RWPE2 (cell line): ENCODE results near the gene CADM3.

ENCODE experiments used
- ATAC-seq: fragments of 200-7000 bp; cut with Tn5 transposase; 3 replicates; pipeline ENCODE4 v1.9.1; 2021; ENCODE audit warnings: low read depth
- DNase-seq: peaks from one replicate; pipeline ENCODE4 v3.0.0-alpha.2; 2020; ENCODE audit warnings: low spot score
- H3K27ac ChIP-seq: fragments of 450-650 bp; 2 replicates; pipeline ENCODE4 v1.5.1; 2017; ENCODE audit warnings: mild to moderate bottlenecking; ENCODE audit not compliant: poor library complexity, severe bottlenecking
- H3K27me3 ChIP-seq: fragments of 250-450 bp; sonication (Bioruptor Pico); 2 replicates; pipeline ENCODE4 v1.5.1; 2021; ENCODE audit warnings: mild to moderate bottlenecking, moderate library complexity; ENCODE audit not compliant: insufficient read depth, poor library complexity, severe bottlenecking
- H3K36me3 ChIP-seq: fragments of 250-450 bp; sonication (Bioruptor Pico); 2 replicates; pipeline ENCODE4 v1.5.1; 2020; ENCODE audit warnings: low read depth, mild to moderate bottlenecking, moderate library complexity
- H3K4me1 ChIP-seq: fragments of 250-450 bp; sonication (Bioruptor Pico); 2 replicates; pipeline ENCODE4 v1.5.1; 2021; ENCODE audit warnings: mild to moderate bottlenecking, moderate library complexity; ENCODE audit not compliant: insufficient read depth, poor library complexity, severe bottlenecking
- H3K4me3 ChIP-seq: fragments of 250-450 bp; sonication (Bioruptor Pico); 2 replicates; pipeline ENCODE4 v1.5.1; 2021; ENCODE audit warnings: mild to moderate bottlenecking, moderate library complexity; ENCODE audit not compliant: severe bottlenecking
- H3K9me3 ChIP-seq: fragments of 250-450 bp; sonication (Bioruptor Pico); 2 replicates; pipeline ENCODE4 v1.5.1; 2021; ENCODE audit warnings: mild to moderate bottlenecking, moderate library complexity; ENCODE audit not compliant: severe bottlenecking
- CTCF ChIP-seq: fragments of 450-650 bp; IDR thresholded peaks from one replicate; pipeline ENCODE4 v1.5.1; 2017; ENCODE audit warnings: mild to moderate bottlenecking, moderate library complexity; ENCODE audit not compliant: poor library complexity, severe bottlenecking

CADM3 gene

GRCh38 chr1:159208175-159208825 lies 36.9 kb downstream of the CADM3 start:
- peaks cover 4% of the 10 kb centered on the region for H3K27me3 ChIP-seq
- H3K4me3 ChIP-seq: no peak overlapping the region
- no peaks in the 10 kb centered on the region for H3K36me3 ChIP-seq
- TF ChIP-seq CTCF: no peak
- DNase-seq (no peak), ATAC-seq (no peak)
- no peaks in the 10 kb centered on the region for H3K9me3 ChIP-seq
- H3K4me1 ChIP-seq: no peaks in the 10 kb centered on the region
- no peak overlapping the region for H3K27ac ChIP-seq

GRCh38 chr1:159209061-159209460 lies 37.6 kb downstream of the CADM3 start:
- H3K4me3 ChIP-seq: no peak overlapping the region
- peaks cover 4% of the 10 kb centered on the region for H3K27me3 ChIP-seq
- H3K4me1 ChIP-seq: no peaks in the 10 kb centered on the region
- TF ChIP-seq CTCF: no peak
- ATAC-seq: no peak
- H3K9me3 ChIP-seq: no peaks in the 10 kb centered on the region
- no peak for DNase-seq
- no peak overlapping the region for H3K27ac ChIP-seq
- no peaks in the 10 kb centered on the region for H3K36me3 ChIP-seq

GRCh38 chr1:159211331-159212136 lies 40.1 kb downstream of the CADM3 start:
- H3K4me1 ChIP-seq: no peaks in the 10 kb centered on the region
- H3K27me3 ChIP-seq: peaks cover 4% of the 10 kb centered on the region
- H3K4me3 ChIP-seq: no peak overlapping the region
- peak; percentile 90 for TF ChIP-seq CTCF
- H3K27ac ChIP-seq: no peak overlapping the region
- no peaks in the 10 kb centered on the region for H3K9me3 ChIP-seq
- DNase-seq: no peak
- peak; percentile 35; the same call in 1 of the 3 replicates for ATAC-seq
- H3K36me3 ChIP-seq: no peaks in the 10 kb centered on the region

- Histone ChIP-seq H3K4me3 (no peak overlapping the region), H3K9me3 (no peaks in the 10 kb centered on the region), H3K36me3 (no peaks in the 10 kb centered on the region), H3K27ac (no peak overlapping the region), H3K27me3 (peaks cover 4% of the 10 kb centered on the region), H3K4me1 (no peaks in the 10 kb centered on the region)
- DNase-seq (no peak), ATAC-seq (no peak)
- TF ChIP-seq CTCF: no peak
These were observed 41.2 kb downstream of the CADM3 start for GRCh38 chr1:159212596-159212995.
